Gastrocnemius medialis (tissue), 4 donors: ENCODE measurements around the gene SLC38A8. TPM values are rescaled to one million over a fixed set of nuclear protein-coding genes. Genes with fewer than 3 reads are reported as not detected.

Source experiments
- ATAC-seq, 2 donors: fragments of 150-250 bp; one replicate each; pipeline ENCODE4 v1.9.1; 2016
- DNase-seq, 2 donors: peaks; one replicate each; pipeline ENCODE4 v3.0.0-alpha.2; 2019
- H3K27ac ChIP-seq, 4 donors: fragments of 200-600 bp; sonication (generic); 1 replicate in 1 of 4; 2 replicates in 3 of 4; pipeline ENCODE4 v1.5.1; 2016 to 2018; ENCODE audit warnings: mild to moderate bottlenecking in 2 of 4, moderate library complexity in 1 of 4
- H3K27me3 ChIP-seq, 3 donors: fragments of 200-600 bp; sonication (generic) in 2 of 3; 1 replicate in 1 of 3; 2 replicates in 2 of 3; pipeline versions ENCODE4 v1.5.1 to v1.6.0; 2016 to 2019; ENCODE audit warnings: mild to moderate bottlenecking in 1 of 3, moderate library complexity in 1 of 3
- H3K36me3 ChIP-seq, 2 donors: fragments of 200-600 bp; sonication (generic) in 1 of 2; one replicate each; pipeline ENCODE4 v1.5.1; 2017 to 2018
- H3K4me1 ChIP-seq, 2 donors: fragments of 200-600 bp; sonication (generic) in 1 of 2; one replicate each; pipeline ENCODE4 v1.5.1; 2016 to 2017; ENCODE audit warnings: mild to moderate bottlenecking in 2 of 2
- H3K4me3 ChIP-seq, 4 donors: fragments of 200-600 bp; sonication (generic) in 3 of 4; 1 replicate in 1 of 4; 2 replicates in 3 of 4; pipeline ENCODE4 v1.5.1; 2016 to 2019; ENCODE audit warnings: mild to moderate bottlenecking in 2 of 4
- H3K9me3 ChIP-seq, 3 donors: fragments of 200-600 bp; sonication (generic) in 2 of 3; 1 replicate in 1 of 3; 2 replicates in 2 of 3; pipeline ENCODE4 v1.5.1; 2016 to 2019
- POLR2A ChIP-seq, 2 donors: fragments of 450-650 bp; IDR thresholded peaks; one replicate each; pipeline ENCODE4 v1.6.1; 2017; ENCODE audit warnings: antibody characterized with exemption in 2 of 2, mild to moderate bottlenecking in 2 of 2, moderate library complexity in 2 of 2
- in situ Hi-C, 4 donors: fragments of 200-750 bp; cut with MboI; loops; one replicate each; pipeline versions ENCODE4 v1.15.0 to v1.8.0; 2017; ENCODE audit warnings: low sequenced_read_pairs in 4 of 4
- intact Hi-C: fragments of 100-400 bp; cut with DNase I; formaldehyde crosslinking; loops from one replicate; pipeline ENCODE4 v1.15.1; 2023; ENCODE audit warnings: low total_unique reads
- total RNA-seq, 4 donors: library from RNA; depleted of rRNA; stranded (reverse); fragments of >200 nt; gene quantifications; one replicate each; pipeline versions ENCODE4 v1.1.0 to v1.2.3, GENCODE V29; 2016
- TF ChIP-seq, protein P1 (sequence below), 5 experiments: fragments of 450-650 bp in 3 of 5; fragments of 200-600 bp in 2 of 5; sonication (generic) in 2 of 5; IDR thresholded peaks in 4 of 5; conservative IDR thresholded peaks in 1 of 5; 1 replicate in 4 of 5; 2 replicates in 1 of 5; pipeline ENCODE4 v1.5.1; 2016 to 2019; ENCODE audit warnings: antibody characterized with exemption in 5 of 5, mild to moderate bottlenecking in 3 of 5, moderate library complexity in 3 of 5

Gene SLC38A8
- total RNA-seq, 4 donors from 2014 or later = not detected

GRCh38 chr16:84056933-84057332 is 14.3 kb upstream of the SLC38A8 start:
- H3K36me3 ChIP-seq = peaks cover 0 to 100% of the 10 kb centered on the region in 2 donors
- in situ Hi-C loops = loop anchor here in 2 of 4 donors (10.0 to 25.0 kb wide), 2 partner anchors 82 to 95 kb away; partner anchors contain the start of genes NECAB2 (in 1 of the 2) and OSGIN1 (in 1 of the 2)
- ATAC-seq (no peak), DNase-seq (no peak)
- H3K27me3 ChIP-seq = no peaks in the 10 kb centered on the region
- intact Hi-C loops = no loop called here
- no peaks in the 10 kb centered on the region for H3K9me3 ChIP-seq
- no peaks in the 10 kb centered on the region for H3K4me1 ChIP-seq
- TF ChIP-seq POLR2A (IDR thresholded peaks at IDR 0.05) = no peak
- TF ChIP-seq, protein P1, sequence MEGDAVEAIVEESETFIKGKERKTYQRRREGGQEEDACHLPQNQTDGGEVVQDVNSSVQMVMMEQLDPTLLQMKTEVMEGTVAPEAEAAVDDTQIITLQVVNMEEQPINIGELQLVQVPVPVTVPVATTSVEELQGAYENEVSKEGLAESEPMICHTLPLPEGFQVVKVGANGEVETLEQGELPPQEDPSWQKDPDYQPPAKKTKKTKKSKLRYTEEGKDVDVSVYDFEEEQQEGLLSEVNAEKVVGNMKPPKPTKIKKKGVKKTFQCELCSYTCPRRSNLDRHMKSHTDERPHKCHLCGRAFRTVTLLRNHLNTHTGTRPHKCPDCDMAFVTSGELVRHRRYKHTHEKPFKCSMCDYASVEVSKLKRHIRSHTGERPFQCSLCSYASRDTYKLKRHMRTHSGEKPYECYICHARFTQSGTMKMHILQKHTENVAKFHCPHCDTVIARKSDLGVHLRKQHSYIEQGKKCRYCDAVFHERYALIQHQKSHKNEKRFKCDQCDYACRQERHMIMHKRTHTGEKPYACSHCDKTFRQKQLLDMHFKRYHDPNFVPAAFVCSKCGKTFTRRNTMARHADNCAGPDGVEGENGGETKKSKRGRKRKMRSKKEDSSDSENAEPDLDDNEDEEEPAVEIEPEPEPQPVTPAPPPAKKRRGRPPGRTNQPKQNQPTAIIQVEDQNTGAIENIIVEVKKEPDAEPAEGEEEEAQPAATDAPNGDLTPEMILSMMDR (IDR thresholded peaks at IDR 0.05 in 4 of 5, conservative IDR thresholded peaks at IDR 0.05 in 1 of 5) = no peak
- no peak overlapping the region for H3K27ac ChIP-seq
- no peak overlapping the region for H3K4me3 ChIP-seq

DNA sequence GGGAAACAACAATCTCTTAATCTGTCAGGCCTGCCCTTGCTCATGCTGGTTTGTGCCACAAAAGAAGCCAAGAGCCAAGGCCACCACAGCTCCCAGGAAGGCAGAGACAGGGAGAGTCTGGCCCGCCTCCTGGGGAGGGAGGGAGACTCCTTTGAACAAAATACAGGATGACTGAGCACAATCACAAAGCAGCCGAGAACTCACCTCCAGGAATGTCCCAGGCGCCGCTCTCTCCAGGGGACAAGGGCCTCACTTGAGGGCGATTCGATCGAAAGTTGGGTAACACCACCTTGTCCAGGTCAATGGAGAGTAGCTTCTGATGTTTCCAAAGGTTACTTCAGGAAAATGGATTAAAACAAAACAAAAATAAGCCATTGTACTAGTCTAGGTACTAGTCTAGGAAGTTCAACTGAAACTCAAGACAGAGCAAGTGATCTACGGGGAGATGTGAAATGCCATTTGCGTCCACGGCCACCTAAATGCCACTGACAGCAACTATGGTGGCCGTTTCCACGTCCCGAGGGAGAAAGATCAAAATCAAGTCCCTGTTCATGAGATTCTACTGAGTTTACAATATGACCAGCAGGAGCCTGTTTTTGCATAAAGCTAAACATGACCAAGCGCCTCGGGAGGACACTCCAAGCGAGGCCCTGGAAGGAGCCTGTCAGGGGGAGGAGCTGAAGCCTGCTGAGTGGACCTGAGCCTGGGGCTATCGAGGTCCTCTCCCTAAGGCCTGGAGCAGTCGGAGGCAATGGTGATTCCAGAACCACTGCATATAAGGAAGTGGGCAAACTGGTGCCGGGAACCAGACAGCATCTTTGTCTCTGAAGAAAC is 13.4 kb upstream of the SLC38A8 start:
- intact Hi-C loops = no loop called here
- Histone ChIP-seq H3K27me3 (no peaks in the 10 kb centered on the region), H3K36me3 (peaks cover 0 to 91% of the 10 kb centered on the region in 2 donors), H3K4me1 (no peaks in the 10 kb centered on the region), H3K27ac (no peak overlapping the region), H3K9me3 (no peaks in the 10 kb centered on the region), H3K4me3 (no peak overlapping the region)
- peak in 1 of 2 donors; percentile 23 for ATAC-seq
- DNase-seq = no peak
- in situ Hi-C loops = loop anchor here in 2 of 4 donors (10.0 to 25.0 kb wide), 2 partner anchors 81 to 94 kb away; partner anchors contain the start of genes NECAB2 (in 1 of the 2) and OSGIN1 (in 1 of the 2)
- TF ChIP-seq POLR2A (IDR thresholded peaks at IDR 0.05) = no peak
- TF ChIP-seq, protein P1 (IDR thresholded peaks at IDR 0.05 in 4 of 5, conservative IDR thresholded peaks at IDR 0.05 in 1 of 5) = no peak

DNA sequence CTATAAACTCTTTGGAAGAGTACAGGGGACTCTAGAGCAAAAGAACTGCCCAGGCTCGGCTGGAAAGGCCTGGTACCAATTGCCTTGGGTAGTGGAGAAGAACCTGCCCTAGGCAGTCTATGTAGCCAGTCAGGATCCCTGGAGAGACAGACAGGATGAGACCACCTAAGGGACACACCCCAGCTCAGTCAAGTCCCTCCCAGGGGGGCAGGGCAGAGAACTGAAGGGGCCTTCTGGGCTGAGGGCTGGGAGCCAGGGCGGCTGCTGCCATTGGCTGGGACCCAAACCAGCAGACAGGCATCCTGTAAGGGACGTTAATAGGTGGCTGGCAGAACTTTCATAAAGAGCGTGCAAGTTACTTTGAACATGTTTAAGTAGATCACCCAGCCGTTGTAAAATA is 12.8 kb upstream of the SLC38A8 start:
- Histone ChIP-seq H3K9me3 (no peaks in the 10 kb centered on the region), H3K27ac (no peak overlapping the region), H3K4me1 (no peaks in the 10 kb centered on the region), H3K36me3 (peaks cover 0 to 84% of the 10 kb centered on the region in 2 donors), H3K27me3 (no peaks in the 10 kb centered on the region), H3K4me3 (no peak overlapping the region)
- peak in 1 of 2 donors; percentile 23 for ATAC-seq
- in situ Hi-C loops (loop anchor here in 2 of 4 donors (10.0 to 25.0 kb wide), 2 partner anchors 81 to 93 kb away; partner anchors contain the start of genes NECAB2 (in 1 of the 2) and OSGIN1 (in 1 of the 2)), intact Hi-C loops (no loop called here)
- no peak for TF ChIP-seq POLR2A (IDR thresholded peaks at IDR 0.05)
- TF ChIP-seq, protein P1 (IDR thresholded peaks at IDR 0.05 in 4 of 5, conservative IDR thresholded peaks at IDR 0.05 in 1 of 5) = no peak
- no peak for DNase-seq

DNA sequence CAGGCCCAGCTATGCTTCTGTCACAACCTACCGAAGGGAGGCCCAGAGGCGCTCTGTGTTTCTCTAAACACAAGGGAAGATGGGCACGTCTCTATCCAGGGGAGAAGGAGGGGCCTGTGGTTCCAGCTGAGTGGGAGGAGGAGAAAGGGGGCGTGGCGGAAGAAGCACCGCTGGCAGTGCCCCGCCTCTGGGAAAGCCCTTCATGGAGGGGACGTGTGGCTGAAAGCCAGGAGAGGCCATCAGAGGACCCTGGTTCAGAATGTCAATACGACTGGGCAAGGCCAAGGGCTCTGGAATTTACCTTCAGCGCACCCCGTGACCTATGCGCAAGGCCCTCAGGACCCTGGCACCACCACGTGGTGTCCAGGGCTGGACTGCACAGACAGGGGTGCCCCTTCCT is 12.3 kb upstream of the SLC38A8 start:
- no peak overlapping the region for H3K27ac ChIP-seq
- DNase-seq (no peak), ATAC-seq (no peak)
- intact Hi-C loops = no loop called here
- H3K9me3 ChIP-seq = no peaks in the 10 kb centered on the region
- H3K36me3 ChIP-seq = peaks cover 0 to 80% of the 10 kb centered on the region in 2 donors
- no peak for TF ChIP-seq POLR2A (IDR thresholded peaks at IDR 0.05)
- TF ChIP-seq, protein P1 (IDR thresholded peaks at IDR 0.05 in 4 of 5, conservative IDR thresholded peaks at IDR 0.05 in 1 of 5) = no peak
- no peaks in the 10 kb centered on the region for H3K27me3 ChIP-seq
- no peaks in the 10 kb centered on the region for H3K4me1 ChIP-seq
- H3K4me3 ChIP-seq = no peak overlapping the region
- in situ Hi-C loops = loop anchor here in 2 of 4 donors (10.0 to 25.0 kb wide), 2 partner anchors 80 to 93 kb away; partner anchors contain the start of genes NECAB2 (in 1 of the 2) and OSGIN1 (in 1 of the 2)
